Gastroesophageal sphincter (tissue), 3 donors: Measurements from ENCODE around the gene SP110.
"Not testable (repeated sequence)": the region's sequence is repeated elsewhere in the genome, so short reads cannot be mapped to it uniquely, and the experiment has no call there.

Source experiments
- POLR2A ChIP-seq, 2 donors: fragments of 450-650 bp; IDR thresholded peaks; one replicate each; pipeline ENCODE4 v1.6.1; 2017; ENCODE audit warnings: antibody characterized with exemption in 2 of 2, mild to moderate bottlenecking in 2 of 2, moderate library complexity in 1 of 2
- TF ChIP-seq, protein P1 (sequence below), 4 experiments: fragments of 200-600 bp in 2 of 4; fragments of 450-650 bp in 2 of 4; sonication (generic) in 1 of 4; IDR thresholded peaks; one replicate each; pipeline ENCODE4 v1.5.1; 2017 to 2019; ENCODE audit warnings: antibody characterized with exemption in 4 of 4, mild to moderate bottlenecking in 2 of 4, moderate library complexity in 2 of 4

DNA sequence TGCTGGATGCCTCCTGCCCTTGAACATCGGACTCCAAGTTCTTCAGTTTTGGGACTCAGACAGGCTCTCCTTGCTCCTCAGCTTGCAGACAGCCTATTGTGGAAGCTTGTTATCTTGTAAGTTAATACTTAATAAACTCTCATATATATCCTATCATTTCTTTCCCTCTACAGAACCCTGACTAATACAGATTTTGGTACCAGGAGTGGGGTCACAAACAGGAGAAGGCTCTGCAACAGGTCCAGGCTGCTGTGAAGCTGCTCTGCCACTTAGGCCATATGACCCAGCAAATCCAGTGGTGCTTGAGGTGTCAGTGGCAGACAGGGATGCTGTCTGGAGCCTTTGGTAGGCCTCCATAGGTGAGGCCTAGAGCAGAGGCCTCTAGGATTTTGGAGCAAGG is 100.0 kb downstream of the SP110 start:
- TF ChIP-seq, protein P1, sequence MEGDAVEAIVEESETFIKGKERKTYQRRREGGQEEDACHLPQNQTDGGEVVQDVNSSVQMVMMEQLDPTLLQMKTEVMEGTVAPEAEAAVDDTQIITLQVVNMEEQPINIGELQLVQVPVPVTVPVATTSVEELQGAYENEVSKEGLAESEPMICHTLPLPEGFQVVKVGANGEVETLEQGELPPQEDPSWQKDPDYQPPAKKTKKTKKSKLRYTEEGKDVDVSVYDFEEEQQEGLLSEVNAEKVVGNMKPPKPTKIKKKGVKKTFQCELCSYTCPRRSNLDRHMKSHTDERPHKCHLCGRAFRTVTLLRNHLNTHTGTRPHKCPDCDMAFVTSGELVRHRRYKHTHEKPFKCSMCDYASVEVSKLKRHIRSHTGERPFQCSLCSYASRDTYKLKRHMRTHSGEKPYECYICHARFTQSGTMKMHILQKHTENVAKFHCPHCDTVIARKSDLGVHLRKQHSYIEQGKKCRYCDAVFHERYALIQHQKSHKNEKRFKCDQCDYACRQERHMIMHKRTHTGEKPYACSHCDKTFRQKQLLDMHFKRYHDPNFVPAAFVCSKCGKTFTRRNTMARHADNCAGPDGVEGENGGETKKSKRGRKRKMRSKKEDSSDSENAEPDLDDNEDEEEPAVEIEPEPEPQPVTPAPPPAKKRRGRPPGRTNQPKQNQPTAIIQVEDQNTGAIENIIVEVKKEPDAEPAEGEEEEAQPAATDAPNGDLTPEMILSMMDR (IDR thresholded peaks at IDR 0.05), result not testable (repeated sequence)
- TF ChIP-seq POLR2A (IDR thresholded peaks at IDR 0.05), result not testable (repeated sequence)
